ENCODE measurements around the gene KRTAP4-3.
"Not testable (repeated sequence)": the region's sequence is repeated elsewhere in the genome, so short reads cannot be mapped to it uniquely, and the experiment has no call there.

KRTAP4-3 gene

GRCh38 chr17:41168121-41168520, at the start of gene KRTAP4-3:
Gene KRTAP4-3, minus strand, starts transcription at chr17:41168221. Its CDS starts 49 bp downstream, at chr17:41168172.
- no peak for DNase-seq (ENCODE audit: low spot score)

DNA sequence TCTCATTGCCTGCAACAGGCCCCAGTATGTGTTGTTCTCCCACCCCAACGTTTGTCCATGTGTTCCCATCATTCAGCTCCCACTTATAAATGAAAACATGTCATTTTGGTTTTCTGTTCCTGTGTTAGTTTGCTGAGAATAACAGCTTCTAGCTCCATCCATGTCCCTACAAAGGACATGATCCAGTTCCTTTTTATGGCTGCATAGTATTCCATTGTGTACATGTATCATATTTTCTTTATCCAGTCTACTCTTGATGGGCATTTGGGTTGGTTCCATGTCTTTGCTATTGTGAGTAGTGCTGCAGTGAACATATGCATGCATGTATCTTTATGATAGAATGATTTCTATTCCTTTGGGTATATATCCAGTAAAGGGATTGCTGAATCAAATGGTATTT, 47.7 kb upstream of the KRTAP4-3 start:
- DNase-seq (ENCODE audit: low spot score) = no peak

DNA sequence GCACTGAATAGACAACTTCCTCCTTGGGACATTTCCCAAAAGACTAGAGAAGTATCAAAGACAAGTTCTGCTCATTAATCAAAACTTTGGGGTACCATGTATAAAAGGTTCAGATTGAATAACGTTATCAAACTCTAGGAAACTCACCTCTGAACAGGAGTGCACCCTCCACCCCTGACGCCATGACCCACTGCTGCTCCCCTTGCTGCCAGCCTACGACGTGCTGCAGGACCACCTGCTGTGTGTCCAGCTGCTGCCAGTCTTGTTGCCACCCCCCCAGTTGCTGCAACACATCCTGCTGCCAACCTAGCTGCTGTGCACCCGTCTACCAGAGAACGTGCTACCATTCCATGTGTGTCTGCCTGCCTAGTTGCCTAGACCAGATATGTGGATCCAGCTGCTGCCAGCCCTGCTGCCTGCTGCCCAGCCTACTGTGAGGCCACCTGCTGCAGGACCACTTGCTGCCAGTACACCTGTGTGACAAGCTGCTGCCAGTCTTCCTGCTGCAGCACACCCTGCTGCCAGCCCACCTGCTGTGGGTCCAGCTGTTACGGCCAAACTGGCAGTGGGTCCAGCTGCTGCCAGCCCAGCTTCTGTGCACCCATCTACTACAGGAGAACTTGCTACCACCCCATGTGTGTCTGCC, 44.6 kb upstream of the KRTAP4-3 start:
- DNase-seq (ENCODE audit: low spot score) = no peak

DNA sequence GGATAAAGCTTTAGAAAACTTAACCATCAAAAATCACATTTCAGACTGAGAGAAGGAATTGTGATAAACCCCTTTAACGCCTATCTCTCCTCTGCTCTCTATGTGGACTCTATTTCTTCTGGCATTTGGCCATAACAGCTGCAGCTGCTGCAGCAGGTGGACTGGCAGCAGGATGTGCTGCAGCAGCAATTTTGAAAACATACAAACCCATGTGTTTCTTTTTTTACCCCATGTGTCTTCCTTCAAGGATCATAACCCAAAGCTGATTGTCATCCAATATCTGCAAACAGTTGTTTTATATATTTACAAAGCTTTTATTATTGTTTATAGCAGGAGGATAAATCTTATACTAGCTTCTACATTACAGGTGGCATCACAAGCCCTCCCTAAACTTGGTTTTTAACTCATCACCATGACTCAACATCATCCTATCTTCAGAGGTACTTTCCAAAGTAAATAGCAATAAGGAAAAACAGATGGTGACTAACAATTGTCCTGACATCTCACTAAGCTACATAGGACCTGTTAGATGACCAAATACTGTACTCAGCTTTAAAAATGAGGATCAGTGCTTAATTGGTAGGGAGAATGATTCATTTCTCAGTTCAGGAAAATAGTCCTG, 43.9 kb upstream of the KRTAP4-3 start:
- no peak for DNase-seq (ENCODE audit: low spot score)

GRCh38 chr17:41199421-41200078, 31.5 kb upstream of the KRTAP4-3 start:
- no peak for DNase-seq (ENCODE audit: low spot score)

DNA sequence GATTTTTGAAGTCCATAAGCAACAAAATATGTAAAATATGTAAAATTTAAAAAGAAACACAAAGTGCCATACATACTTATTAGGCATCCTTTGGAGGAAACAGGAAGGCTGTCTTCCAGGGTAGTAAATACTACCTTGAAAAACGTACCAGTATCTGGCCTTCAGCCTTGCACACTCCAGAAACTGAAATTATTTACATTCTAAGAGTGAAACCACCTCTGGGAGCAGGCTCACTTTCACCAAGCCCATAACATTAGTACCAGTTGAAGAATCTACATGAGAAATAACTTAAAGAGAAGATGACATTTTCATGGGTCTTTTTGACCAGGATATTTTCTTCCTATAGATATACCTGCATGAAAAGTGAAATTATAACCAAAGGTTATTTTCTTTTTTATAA, 28.0 kb upstream of the KRTAP4-3 start:
- DNase-seq (ENCODE audit: low spot score) = no peak

- no peak for DNase-seq (ENCODE audit: low spot score)
Measured at GRCh38 chr17:41190328-41190727, 22.3 kb upstream of the KRTAP4-3 start.

DNA sequence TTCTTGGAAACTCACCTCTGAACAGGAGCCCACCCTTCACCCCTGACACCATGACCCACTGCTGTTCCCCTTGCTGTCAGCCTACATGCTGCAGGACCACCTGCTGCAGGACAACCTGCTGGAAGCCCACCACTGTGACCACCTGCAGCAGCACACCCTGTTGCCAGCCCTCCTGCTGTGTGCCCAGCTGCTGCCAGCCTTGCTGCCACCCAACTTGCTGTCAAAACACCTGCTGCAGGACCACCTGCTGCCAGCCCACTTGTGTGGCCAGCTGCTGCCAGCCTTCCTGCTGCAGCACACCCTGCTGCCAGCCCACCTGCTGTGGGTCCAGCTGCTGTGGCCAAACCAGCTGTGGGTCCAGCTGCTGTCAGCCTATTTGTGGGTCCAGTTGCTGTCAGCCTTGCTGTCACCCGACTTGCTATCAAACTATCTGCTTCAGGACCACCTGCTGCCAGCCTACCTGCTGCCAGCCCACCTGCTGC, 21.9 kb upstream of the KRTAP4-3 start, which contains the start of gene KRTAP9-1:
KRTAP9-1 (plus strand) TSS at position 51 of the 482 bp plus-strand sequence; CDS start at position 51, 0 bp downstream.
- not testable (repeated sequence) for DNase-seq (ENCODE audit: low spot score)

GRCh38 chr17:41186872-41187271, 18.9 kb upstream of the KRTAP4-3 start:
- no peak for DNase-seq (ENCODE audit: low spot score)

DNA sequence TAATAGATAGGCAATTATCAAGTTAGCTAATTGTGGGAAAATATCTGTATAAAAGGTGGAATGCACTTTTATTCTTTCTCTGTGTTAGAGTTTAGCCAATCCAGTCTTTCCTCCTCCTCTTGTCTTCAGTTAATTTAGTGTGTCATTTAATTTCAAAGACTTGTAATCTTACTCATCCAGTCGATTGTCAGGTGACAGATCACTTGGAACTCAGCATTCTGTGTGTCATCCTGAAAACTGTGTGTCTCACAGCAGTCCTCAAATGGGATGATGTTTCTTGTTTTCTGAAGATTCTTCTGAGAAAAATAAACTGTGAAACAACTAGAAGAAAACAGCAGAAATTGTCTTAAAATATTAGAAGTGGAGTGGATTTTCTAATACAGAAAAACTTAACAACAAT, 17.0 kb upstream of the KRTAP4-3 start:
- no peak for DNase-seq (ENCODE audit: low spot score)

GRCh38 chr17:41184480-41184961, 16.5 kb upstream of the KRTAP4-3 start, which contains the start of gene KRTAP4-1:
Gene KRTAP4-1, minus strand, starts transcription at chr17:41184911. Its CDS starts 57 bp downstream, at chr17:41184854.
- no peak for DNase-seq (ENCODE audit: low spot score)

- DNase-seq (ENCODE audit: low spot score) = no peak
Measured at GRCh38 chr17:41178843-41179616, 11.0 kb upstream of the KRTAP4-3 start.

DNA sequence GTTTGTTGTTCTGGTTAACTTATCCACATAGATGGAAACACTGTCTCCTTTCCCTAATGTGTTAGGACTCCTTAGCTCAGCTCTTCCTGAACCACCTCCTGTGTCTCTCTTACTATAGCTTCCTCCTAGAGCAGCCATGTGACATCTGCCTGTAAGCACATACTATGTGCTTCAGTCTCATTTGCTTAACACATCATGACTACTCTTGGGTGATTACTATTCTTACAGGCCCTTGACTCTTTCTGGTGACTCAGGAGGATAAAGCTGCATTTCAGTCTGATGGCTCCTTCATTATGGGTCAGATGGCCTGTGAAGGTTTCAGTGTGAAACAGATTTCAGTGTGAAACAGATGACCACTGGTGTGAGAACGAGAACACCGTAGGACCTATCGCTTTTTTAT, 10.3 kb upstream of the KRTAP4-3 start:
- DNase-seq (ENCODE audit: low spot score) = no peak

- no peak for DNase-seq (ENCODE audit: low spot score)
Measured at GRCh38 chr17:41177727-41178271, 9.8 kb upstream of the KRTAP4-3 start, which contains the start of gene KRTAP4-2. Gene KRTAP4-2, minus strand, starts transcription at chr17:41178221. Its CDS starts 57 bp downstream, at chr17:41178164.

GRCh38 chr17:41176744-41177387, 8.8 kb upstream of the KRTAP4-3 start:
- no peak for DNase-seq (ENCODE audit: low spot score)

DNA sequence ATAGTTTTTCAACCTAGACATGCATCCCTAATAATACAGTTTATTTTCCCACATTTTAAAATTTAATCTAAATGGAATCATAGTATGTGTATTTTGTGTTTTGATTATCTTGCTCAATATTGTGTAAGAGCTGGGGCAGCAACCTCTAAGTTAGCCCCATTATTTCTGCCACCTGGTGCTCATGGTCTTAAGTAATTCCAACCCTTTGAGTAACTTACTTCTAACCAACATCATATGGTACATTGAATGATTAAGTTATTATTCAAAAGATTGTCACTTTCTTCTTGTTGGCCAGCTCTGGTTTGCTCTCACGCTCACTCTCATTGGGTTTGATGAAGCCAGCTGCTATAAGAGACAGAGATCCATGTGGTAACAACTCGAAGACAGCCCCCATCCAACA, 3.9 kb upstream of the KRTAP4-3 start:
- no peak for DNase-seq (ENCODE audit: low spot score)

- DNase-seq (ENCODE audit: low spot score) = no peak
Measured at GRCh38 chr17:41167561-41167960, 460 bp downstream of the KRTAP4-3 start.

DNA sequence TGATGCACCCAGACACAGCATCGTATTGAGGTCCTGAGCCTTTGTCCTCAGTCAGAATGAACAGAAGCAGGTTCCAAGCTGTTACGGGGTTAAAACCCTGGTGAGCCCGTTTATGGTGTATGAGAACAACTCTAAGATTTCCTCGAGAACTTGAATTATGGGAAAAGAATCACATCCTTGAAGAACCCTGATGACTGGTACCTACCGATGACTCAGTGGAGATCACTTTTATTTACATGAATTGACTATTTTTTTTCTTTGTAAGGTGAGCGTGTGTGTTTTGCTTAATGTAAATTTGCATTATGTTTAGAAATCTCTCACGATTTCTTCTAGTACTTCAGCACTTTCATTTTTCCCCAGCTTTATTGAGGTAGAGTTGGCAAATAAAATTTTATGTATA, 4.2 kb downstream of the KRTAP4-3 start:
- no peak for DNase-seq (ENCODE audit: low spot score)

GRCh38 chr17:41160648-41161047, 7.4 kb downstream of the KRTAP4-3 start, which contains the start of gene KRTAP4-4:
Gene KRTAP4-4, minus strand, starts transcription at chr17:41160748. Its CDS starts 57 bp downstream, at chr17:41160691.
- no peak for DNase-seq (ENCODE audit: low spot score)

DNA sequence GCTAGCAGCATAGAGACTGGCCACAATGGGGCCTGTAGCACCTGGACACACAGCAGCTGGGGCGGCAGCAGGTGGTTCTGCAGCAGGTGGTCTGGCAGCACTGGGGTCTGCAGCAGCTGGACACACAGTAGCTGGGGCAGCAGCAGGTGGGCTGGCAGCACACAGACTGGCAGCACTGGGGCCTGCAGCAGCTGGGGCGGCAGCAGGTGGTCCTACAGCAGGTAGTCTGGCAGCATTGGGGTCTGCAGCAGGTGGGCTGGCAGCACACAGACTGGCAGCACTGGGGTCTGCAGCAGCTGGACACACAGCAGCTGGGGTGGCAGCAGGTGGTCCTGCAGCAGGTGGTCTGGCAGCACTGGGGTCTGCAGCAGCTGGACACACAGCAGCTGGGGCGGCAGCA, 7.8 kb downstream of the KRTAP4-3 start:
- not testable (repeated sequence) for DNase-seq (ENCODE audit: low spot score)

DNA sequence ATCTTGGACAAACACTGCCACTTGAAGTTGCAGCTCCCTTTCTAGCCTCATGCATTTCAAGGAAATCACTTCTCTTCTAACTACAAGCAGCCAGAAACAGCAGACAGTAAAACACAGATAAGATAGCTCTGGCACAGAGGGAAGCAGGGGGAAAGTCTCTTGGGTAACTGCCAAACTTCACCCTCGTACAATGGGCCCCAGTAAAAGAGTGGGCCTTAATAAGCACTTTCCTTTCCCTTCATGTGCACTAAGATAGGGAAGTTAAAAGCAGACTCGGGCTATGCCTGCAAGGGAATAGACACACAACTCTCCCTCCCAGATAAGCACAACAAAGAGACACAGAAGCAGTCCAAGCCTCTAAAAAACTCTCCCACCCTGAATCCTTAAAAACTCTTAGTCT, 14.2 kb downstream of the KRTAP4-3 start:
- no peak for DNase-seq (ENCODE audit: low spot score)

All from HuH-7.5 (cell line).